BJ (cell line): ENCODE measurements around the gene CLINT1. TPM values are rescaled to one million over a fixed set of nuclear protein-coding genes. Genes with fewer than 3 reads are reported as not detected.

ENCODE experiments used
- CTCF ChIA-PET: fragments of 350-600 bp; formaldehyde crosslinking; extraction: SDS; loops from one replicate; lab custom pipeline; 2021; ENCODE audit warnings: antibody characterized with exemption, inconsistent platforms; lab: Yijun Ruan, JAX
- POLR2A ChIA-PET: fragments of 300-600 bp; sonication (Branson Sonifier 250); formaldehyde crosslinking; extraction: SDS; loops from one replicate; lab custom pipeline; 2021; ENCODE audit warnings: antibody characterized with exemption; lab: Charles Lee
- DNase-seq: peaks from one replicate; pipeline ENCODE4 v3.0.0-alpha.2; 2011; ENCODE audit warnings: low read depth
- H3K27me3 ChIP-seq: 2 replicates; pipeline ENCODE4 v1.6.0; 2011; ENCODE audit warnings: low read length; ENCODE audit not compliant: control insufficient read depth, insufficient read depth
- H3K36me3 ChIP-seq: 2 replicates; pipeline ENCODE4 v1.5.1; 2011; ENCODE audit warnings: low read length; ENCODE audit not compliant: control insufficient read depth, insufficient read depth
- H3K4me3 ChIP-seq: 2 replicates; pipeline ENCODE4 v1.5.1; 2011; ENCODE audit warnings: low read depth, mild to moderate bottlenecking, control low read depth, low read length
- polyA plus RNA-seq: library from polyadenylated mRNA; depleted of rRNA; stranded (reverse); fragments of >200 nt; gene quantifications from 2 replicates; pipeline ENCODE4 v1.2.3, GENCODE V29; 2011
- TF ChIP-seq, protein P1 (sequence below): IDR thresholded peaks from 2 replicates; pipeline ENCODE4 v1.5.1; 2011; ENCODE audit warnings: low read depth, mild to moderate bottlenecking, control low read depth, inconsistent platforms, low read length, moderate library complexity; ENCODE audit not compliant: insufficient read depth

The CLINT1 gene
- polyA plus RNA-seq, 1 experiment = 164 TPM

- no peak for DNase-seq
- POLR2A ChIA-PET = no interaction called here
- Histone ChIP-seq H3K27me3 (no peaks in the 10 kb centered on the region; the same call in 1 of the 2 replicates), H3K4me3 (no peak overlapping the region), H3K36me3 (no peaks in the 10 kb centered on the region)
- TF ChIP-seq, protein P1, sequence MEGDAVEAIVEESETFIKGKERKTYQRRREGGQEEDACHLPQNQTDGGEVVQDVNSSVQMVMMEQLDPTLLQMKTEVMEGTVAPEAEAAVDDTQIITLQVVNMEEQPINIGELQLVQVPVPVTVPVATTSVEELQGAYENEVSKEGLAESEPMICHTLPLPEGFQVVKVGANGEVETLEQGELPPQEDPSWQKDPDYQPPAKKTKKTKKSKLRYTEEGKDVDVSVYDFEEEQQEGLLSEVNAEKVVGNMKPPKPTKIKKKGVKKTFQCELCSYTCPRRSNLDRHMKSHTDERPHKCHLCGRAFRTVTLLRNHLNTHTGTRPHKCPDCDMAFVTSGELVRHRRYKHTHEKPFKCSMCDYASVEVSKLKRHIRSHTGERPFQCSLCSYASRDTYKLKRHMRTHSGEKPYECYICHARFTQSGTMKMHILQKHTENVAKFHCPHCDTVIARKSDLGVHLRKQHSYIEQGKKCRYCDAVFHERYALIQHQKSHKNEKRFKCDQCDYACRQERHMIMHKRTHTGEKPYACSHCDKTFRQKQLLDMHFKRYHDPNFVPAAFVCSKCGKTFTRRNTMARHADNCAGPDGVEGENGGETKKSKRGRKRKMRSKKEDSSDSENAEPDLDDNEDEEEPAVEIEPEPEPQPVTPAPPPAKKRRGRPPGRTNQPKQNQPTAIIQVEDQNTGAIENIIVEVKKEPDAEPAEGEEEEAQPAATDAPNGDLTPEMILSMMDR = no peak
- CTCF ChIA-PET = interaction anchor here (1.2 kb wide), 1 partner anchor 27 kb away, joined by 5 read pairs; the partner anchor contains the start of gene LSM11
Observed at GRCh38 chr5:157770665-157771064, 88.3 kb downstream of the CLINT1 start.

- no peaks in the 10 kb centered on the region for H3K36me3 ChIP-seq
- no peaks in the 10 kb centered on the region; the same call in 1 of the 2 replicates for H3K27me3 ChIP-seq
- TF ChIP-seq, protein P1 = no peak
- no peak for DNase-seq
- ChIA-PET POLR2A (no interaction called here), CTCF (interaction anchor here (1.2 to 3.0 kb wide), 3 partner anchors 10 to 227 kb away, joined by 3 to 8 read pairs (median 3); partner anchors contain the start of gene LSM11)
- no peak overlapping the region for H3K4me3 ChIP-seq
Observed at GRCh38 chr5:157767689-157768088, 91.3 kb downstream of the CLINT1 start.

GRCh38 chr5:157766902-157767301, 92.0 kb downstream of the CLINT1 start:
- no peaks in the 10 kb centered on the region; the same call in 1 of the 2 replicates for H3K27me3 ChIP-seq
- no peak overlapping the region for H3K4me3 ChIP-seq
- ChIA-PET POLR2A (no interaction called here), CTCF (interaction anchor here (3.0 kb wide), 1 partner anchor 23 kb away, joined by 8 read pairs; the partner anchor contains the start of gene LSM11)
- no peaks in the 10 kb centered on the region for H3K36me3 ChIP-seq
- TF ChIP-seq, protein P1 = no peak
- DNase-seq = no peak

DNA sequence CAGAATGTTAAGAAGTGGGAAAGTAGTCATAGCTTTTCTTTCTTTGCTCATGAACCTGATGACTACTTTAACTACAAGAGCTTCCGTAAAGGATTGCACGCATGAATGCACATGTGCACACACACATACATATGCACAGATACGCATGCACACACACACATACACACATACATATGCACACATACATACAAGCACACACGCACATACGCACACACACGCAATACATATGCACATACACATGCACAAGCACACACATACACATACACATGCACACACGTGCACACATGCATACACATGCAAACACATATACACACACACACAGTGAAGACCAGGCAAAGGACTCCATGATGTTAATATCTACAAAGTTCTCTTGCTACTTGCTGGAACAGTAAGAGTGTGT, 92.5 kb downstream of the CLINT1 start:
- ChIA-PET POLR2A (no interaction called here), CTCF (interaction anchor here (0.8 to 3.0 kb wide), 2 partner anchors 18 to 23 kb away, joined by 3 to 8 read pairs; partner anchors contain the start of gene LSM11)
- H3K27me3 ChIP-seq = no peaks in the 10 kb centered on the region; the same call in 1 of the 2 replicates
- DNase-seq = no peak
- H3K4me3 ChIP-seq = no peak overlapping the region
- H3K36me3 ChIP-seq = no peaks in the 10 kb centered on the region
- TF ChIP-seq, protein P1 = no peak

- TF ChIP-seq, protein P1 = no peak
- H3K27me3 ChIP-seq = no peaks in the 10 kb centered on the region
- no peak overlapping the region for H3K4me3 ChIP-seq
- H3K36me3 ChIP-seq = no peaks in the 10 kb centered on the region
- ChIA-PET POLR2A (no interaction called here), CTCF (interaction anchor here (0.6 to 6.2 kb wide), 6 partner anchors 10 to 230 kb away, joined by 3 to 33 read pairs (median 4); no protein-coding TSS in a partner anchor)
- no peak for DNase-seq
Observed at GRCh38 chr5:157764531-157764930, 94.4 kb downstream of the CLINT1 start.
